ENCODE results near the gene TCF4.

GRCh38 chr18:55421308-55421614 lies 166.7 kb downstream of the TCF4 start:
- TF ChIP-seq CTCF (IDR thresholded peaks at IDR 0.05): no peak
- TF ChIP-seq POLR2A (IDR thresholded peaks at IDR 0.05): no peak

Data from suprapubic skin (tissue), 3 donors.